Measurements from ENCODE around the gene DCHS2.

GRCh38 chr4:154230723-154231122 is 260.9 kb downstream of the DCHS2 start:
- TF ChIP-seq CTCF (IDR thresholded peaks at IDR 0.05) (no peak), POLR2A (IDR thresholded peaks at IDR 0.05) (no peak), EP300 (IDR thresholded peaks at IDR 0.05) (no peak)

Data from tibial nerve (tissue), 4 donors.